ENCODE data around the gene FAM50B.

Gene FAM50B

DNA sequence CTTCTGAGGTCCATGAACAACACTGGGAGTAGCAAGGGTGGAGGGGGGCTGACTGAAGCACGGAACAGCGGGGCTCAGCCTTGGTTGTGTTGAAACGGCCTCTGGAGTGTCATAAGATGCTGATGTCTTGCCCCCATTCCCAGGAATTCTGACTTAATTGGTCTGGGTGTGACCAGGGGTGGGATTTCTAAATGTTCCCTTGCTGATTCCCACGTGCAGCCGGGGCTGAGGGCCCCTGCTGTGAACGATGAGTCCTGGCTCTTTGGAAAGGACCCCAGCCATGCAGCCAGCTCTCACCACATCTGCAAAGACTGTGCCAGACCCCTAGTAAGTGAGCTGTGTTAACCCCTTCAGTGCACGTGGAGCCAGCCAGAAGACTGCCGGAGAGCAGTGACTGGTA is 28.6 kb upstream of the FAM50B start:
- DNase-seq: no peak

GRCh38 chr6:3822747-3823445 is 26.3 kb upstream of the FAM50B start:
- DNase-seq: no peak

DNA sequence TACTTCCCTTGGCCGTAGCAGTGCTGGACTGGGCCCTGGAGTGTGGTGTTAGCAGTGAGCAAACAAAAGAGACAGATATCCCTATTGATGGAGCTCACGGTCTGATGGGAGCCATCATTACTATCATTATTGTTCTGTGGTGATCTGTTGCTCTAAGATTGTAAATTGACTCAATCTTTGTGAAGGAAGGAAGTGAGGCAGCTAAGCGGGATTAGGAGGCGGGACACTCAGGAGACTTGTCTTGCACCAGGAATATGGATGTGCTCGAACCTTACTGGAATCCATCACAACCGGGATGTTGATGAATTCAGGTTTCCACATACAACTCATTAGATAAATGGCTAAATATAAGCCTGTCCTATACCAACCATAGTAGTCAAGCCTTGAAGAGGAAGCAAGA is 25.5 kb upstream of the FAM50B start:
- DNase-seq: no peak

GRCh38 chr6:3825331-3825831 is 23.8 kb upstream of the FAM50B start:
- no peak for DNase-seq

GRCh38 chr6:3825851-3826581 is 23.2 kb upstream of the FAM50B start:
- no peak for DNase-seq

GRCh38 chr6:3829285-3829684 is 19.9 kb upstream of the FAM50B start:
- no peak for DNase-seq

DNA sequence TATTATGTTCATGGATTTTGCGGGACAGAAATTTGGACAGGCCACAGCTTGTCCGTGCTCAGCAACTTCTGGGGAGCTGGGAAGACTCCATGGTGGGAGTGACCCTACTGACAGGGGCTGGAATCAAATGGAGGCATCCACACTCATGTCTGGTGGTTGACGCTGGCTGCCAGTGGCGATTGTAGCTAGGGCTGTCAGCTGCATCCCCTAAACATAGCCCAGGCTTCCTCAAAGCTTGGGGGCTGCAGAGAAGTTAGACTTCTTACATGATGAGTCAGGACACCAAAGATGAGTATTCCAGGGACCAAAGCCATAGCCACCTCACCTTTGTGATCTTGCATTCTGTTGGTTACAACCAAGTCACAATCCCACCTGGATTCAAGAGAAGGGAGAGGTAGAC is 18.4 kb upstream of the FAM50B start:
- DNase-seq: no peak

DNA sequence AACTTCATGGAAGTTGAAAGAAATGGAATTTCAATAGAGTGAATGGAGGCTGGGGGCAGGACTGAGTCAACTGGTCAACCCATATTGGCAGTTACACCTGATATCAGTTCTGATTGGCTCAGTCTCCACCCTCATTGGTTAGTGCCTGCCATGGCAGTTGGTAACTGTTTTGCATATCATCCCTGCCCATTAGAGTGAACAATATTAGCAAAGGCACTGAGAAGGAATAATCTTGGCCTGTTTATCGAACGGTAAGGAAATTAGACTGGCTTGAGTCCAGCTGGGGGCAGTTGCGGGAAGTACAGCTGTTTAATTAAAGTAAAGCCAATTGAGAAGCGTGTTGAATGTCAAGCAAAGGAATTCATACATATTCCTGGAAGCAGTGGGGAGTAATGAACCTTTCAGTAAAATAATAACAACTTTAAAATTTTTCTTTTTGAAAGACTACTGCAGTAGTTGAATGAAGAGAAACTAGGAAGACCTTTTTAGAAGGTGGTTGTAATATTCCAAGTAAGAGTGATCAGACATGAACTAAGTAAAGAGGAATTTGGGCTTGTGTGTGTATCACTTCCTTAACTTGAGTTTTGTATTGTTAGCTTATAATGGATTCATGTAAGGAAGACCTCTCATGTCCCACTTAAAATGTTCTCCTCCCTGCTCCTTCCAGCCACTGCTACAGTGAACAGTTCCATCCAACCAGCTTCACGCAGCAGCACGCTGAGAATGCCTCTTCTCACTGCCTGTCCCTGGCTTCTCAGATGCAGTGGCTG is 17.2 kb upstream of the FAM50B start:
- no peak for DNase-seq

- no peak for DNase-seq
Observed at GRCh38 chr6:3835055-3835731, 14.0 kb upstream of the FAM50B start.

DNA sequence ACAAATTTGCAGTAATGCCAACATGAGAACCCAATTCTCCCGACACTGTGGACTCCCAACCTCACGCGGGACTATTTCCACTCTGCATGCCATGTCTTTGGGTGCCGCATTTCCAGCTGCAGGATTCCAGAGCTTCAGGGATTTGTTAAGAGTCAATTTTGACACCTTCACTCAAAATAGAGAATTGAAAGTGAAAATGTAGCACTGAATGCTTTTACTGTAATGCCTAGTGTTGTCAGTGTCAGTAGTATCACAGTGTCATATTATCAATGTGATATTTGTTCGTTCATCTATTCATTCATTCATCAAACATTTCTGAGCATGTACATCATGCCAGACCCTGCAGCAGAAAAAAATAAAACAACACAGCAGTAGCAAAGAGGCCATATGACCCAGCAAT is 13.4 kb upstream of the FAM50B start:
- DNase-seq: no peak

- no peak for DNase-seq
Observed at GRCh38 chr6:3836566-3836965, 12.6 kb upstream of the FAM50B start.

DNA sequence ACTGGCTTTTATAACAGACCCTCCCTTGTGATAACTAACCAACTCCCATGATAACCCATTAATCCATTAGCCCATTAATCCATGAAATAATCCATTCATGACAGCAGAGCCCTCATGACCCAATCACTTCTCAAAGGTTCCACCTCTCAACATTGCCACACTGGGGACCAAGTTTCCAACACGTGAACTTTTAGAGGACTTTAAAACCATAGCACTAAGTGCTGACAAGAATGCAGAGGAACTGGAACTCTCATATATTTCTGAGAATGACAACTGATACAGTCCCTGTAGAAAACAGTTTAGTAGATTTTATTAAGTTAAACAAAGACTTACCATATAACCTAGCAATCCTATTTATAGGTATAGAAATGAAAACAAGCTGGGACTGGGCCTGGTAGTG is 11.4 kb upstream of the FAM50B start:
- DNase-seq: no peak

- no peak for DNase-seq
Observed at GRCh38 chr6:3838992-3839867, 9.9 kb upstream of the FAM50B start.

DNA sequence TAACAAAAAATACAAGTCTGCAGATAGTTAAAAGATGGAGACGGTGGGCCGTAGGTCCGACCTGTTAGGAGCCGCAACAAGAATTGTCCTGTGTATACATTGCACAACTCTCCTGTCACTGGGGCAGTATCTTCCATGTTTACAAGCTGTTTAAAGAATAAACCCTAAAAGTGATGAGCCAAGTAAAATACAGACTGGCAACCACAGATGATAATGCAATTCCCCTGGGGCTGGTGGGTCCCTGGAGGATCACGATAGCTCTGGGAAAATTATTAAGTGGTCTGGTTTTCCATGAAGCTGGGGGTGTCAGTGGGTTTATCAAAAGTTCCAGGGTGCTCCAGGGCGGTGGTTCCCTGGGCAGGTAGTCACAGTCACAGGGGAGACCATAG is 8.1 kb upstream of the FAM50B start:
- DNase-seq: no peak

DNA sequence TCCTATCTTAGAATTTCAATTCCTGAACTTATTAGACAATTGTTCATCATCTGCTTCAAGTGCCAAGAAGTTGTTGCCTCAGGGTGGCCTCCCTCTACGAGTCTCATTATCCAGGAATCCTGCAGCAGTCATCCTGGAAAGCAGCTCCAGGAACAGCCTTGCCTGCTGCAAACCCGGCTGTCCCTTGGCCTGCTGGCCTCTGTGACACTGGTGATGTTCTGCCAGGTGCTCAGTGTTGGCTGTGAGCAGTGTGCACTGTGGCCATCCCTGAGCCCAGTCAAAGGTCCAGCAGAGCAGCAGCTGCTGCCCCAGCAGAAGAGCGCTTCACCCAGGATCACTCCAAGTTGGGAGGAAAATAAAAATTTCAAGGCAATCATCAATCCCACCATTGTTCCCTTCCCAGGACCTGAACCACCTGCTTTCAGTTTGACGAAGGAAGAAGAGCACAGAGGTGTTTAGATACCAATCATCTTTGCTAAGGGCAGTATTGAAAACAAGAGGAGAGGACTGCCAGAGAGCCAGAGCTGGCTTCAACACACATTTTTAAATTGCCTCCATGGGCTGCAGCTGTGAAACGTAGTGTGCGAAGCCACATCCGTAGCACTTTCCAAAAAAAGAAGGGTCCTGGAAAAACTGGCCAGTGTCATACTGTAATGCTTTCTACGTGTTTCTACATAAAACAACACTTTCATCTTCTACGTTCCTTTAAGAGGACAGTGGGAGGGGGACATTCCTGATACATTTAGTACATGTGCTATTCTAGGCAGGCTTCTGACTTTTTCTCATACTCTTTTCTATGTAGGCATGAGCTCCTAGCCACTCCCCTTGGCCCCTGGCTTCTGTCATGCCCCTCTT is 7.2 kb upstream of the FAM50B start:
- no peak for DNase-seq

DNA sequence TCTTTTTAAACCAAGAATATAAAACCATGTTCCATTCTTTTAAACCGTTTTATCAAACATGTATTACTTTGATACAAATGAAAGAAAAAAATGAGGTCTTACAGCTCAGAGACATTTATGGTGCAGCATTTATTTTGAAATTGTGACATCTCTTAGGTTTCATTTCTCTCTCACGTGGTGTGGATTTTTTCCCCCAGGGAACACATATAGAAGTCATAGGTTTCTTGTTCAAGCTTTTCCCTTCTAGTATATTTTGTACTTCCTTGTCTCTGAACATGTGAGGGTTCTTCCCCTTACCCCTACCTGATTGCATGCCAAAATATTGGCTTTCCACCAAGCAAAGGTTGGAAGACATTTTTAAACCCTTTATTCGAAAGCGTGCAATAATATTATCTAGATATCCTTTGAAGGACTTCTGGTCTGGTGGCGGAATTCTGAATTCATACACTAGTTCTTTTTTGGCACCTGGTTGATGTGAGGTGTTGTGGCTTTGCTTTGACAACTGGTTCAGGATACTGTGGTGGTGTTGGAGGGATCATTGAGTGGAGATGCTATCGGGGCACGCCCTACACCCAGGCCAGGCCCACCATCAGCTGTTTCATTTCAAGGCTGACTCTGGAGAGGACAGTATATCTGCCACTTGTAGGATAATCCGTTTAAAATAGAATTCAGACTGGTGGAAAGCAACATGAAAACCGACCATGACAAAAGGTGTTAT is 5.6 kb upstream of the FAM50B start:
- DNase-seq: no peak

- DNase-seq: no peak
Observed at GRCh38 chr6:3844097-3844463, 5.1 kb upstream of the FAM50B start.

GRCh38 chr6:3847521-3847920 is 1.7 kb upstream of the FAM50B start:
- DNase-seq: no peak

DNA sequence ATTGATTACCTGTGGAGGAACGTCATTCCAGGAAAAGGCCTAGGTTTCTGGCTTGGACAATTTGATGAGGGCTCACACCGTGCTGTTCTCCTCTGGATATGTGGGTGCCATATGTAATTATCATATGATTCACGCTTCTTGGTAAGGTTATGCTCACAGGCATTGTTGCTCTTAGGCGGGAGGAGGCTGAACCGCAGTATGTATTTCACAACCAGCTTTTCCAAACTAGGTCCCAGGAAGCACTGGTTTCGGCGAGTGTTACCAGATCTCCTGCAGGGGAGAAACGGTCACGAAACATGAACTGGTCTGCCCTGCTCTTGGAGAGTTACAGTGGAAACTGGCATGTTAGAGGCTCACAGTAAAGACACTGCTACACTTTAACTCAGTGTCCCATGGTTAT is 793 bp upstream of the FAM50B start:
- DNase-seq: no peak

GRCh38 chr6:3849681-3850450 is 693 bp downstream of the FAM50B start:
- DNase-seq: no peak
